HG03095 (cell line): Measurements from ENCODE around the gene PDC.
"Not testable (repeated sequence)": the region's sequence is repeated elsewhere in the genome, so short reads cannot be mapped to it uniquely, and the experiment has no call there.

ENCODE experiments used
- ATAC-seq: cut with Tn5 transposase; IDR thresholded peaks from one replicate; pipeline ENCODE4 v1.9.1; 2021; ENCODE audit warnings: moderate library complexity; ENCODE audit not compliant: unreplicated experiment

The PDC gene

DNA sequence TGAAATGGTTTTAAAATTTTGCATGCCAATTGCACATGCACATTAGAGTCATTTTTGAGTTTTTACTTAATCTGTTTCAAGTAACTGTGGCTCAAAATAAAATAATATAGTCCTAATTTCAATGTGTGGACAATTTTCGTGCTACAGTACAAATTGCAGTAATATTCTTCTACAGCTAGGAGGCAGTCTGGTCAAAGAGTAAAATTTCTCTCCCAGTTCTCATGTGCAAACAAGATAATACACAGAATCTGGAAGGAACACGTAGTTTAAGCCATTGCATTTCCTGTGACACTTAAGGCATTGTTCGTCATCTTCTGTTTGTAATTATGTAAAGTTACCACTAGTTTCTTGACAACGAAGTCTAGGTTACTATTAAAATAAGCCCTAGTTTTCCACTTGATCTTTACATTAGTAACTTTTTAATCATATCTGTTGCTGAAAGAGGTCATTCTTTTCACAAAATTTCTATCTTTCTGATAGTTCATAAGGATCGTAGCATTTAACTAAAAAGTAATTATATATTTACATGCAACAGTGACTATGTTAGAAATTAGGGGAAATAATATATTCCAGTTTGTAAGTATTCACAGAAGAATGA is 56.4 kb downstream of the PDC start:
- ATAC-seq = no peak

DNA sequence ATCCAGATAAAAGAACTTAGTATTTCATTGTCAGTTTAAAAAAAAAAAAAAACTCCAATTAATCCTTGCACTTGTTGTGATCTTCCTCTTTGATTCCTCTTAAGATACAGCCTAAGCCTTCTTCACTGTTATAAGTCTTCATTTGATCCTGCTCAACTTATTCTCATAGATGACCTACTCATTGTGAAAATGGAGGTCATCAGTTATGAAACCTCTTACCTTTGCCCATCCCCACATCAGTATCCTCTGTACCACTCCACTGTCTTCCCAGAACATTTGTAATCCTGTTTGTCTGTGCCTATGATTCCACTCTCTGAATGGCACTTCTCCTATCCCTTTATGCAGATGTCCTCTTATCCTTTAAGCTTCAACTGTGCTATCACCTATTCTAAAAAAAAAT is 57.3 kb downstream of the PDC start:
- no peak for ATAC-seq

- ATAC-seq = not testable (repeated sequence)
These were observed 59.5 kb downstream of the PDC start for GRCh38 chr1:186401446-186401845.
